Fibroblast of skin of right quadriceps (primary cell): Measurements from ENCODE around the gene POLG.

Experiments used
- DNase-seq: peaks from one replicate; pipeline ENCODE4 v3.0.0-alpha.2; 2013

Gene POLG

DNA sequence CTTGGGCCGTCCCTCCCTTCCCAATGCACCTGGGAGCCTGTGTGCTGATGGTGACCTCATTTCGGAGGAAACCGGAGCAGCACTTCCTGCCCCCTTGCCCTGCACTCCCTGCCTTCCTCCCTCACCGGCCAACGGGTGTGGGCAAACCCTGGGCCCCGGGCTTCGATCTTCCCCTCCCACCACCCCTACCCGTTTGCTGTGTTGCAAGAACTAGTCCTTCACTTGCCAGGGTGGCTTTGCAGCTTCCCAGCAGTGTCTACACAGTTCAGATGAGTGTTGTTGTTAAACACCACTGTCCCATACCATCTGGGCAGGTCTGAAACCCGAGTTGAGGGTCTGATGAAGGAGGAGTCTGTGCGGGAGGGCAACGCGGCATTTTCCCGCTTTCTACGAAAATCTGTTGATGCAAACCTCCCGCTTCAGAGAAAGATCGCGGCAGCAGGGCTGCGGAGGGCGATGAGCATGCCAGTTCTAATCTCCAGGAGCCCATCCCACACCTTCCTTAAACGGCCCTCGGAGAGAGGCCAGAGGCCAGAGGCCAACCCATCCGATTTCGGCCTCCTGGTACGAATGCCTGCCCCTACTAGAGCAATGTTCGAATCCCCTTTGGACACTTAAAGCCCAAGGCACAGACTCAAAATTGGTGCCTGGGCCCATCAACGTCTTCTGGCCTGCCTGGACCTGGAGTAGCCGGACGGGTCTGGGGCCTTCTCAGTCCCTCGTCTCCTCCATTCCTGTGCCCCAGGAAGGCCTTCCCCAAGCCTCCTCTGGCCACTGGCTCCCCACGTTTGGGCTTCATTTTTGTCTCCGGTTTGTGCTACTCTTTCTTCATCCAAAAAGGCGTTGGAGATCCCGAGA is 35.7 kb upstream of the POLG start:
- no peak for DNase-seq

DNA sequence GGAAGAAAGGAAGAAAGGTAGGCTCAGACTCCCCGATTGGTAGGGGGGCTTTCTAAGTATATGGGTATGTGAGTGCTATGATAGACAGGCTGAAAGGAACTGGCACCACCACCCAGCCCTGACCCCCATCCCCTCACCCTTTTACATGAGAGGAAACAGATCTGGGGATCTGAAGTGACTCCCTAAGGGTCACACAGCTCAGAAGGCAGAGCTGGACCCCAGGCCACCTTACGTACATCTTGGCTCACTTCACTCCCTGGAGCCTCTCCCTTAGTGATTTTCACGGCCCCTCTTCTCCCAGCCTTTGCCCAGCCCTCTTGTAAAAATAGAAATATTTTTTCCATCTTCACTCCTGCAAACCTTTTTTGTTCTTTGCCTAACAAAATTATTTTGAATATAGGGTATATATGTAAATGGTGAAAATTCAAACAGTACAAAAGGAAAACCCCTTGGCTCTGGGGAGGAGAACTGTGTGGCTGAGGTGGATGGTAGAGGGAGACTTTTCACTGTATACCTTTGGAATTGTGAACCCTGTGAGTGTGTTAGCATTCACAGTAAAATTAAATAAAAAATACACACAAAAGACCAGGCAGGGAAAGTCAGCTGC is 34.8 kb upstream of the POLG start:
- no peak for DNase-seq

DNA sequence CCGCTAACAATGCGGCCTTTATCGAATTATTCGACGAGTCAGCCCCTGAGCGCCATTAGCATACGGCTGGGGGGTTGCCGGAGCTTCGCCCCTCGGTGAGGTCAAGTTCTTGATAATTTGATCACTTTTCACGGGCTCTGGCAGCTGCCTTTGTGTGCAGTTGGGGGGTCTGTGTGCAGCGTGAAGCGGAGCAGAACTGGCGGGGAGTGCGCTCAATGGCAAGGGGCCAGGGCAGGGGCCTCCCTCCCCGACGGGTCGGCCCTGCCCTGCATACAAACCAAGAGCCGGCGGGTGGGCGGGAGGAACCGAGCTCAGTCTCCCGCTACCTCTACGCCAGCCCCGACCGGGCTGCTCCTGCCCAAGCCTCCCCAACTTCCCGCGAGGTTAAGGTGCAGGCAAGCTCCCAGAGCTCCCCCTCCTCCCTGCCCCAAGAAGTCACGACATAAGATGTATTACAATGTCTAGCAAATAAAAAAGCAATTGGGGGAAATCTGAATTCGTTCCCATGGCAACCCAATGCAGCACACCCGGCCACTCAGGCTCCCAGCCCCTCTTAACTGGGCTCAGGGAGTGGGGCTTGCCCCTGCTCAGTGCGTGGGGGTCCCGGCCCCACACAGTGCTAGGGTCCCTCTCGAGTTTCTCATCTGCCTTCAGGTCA is 34.1 kb upstream of the POLG start:
- no peak for DNase-seq

DNA sequence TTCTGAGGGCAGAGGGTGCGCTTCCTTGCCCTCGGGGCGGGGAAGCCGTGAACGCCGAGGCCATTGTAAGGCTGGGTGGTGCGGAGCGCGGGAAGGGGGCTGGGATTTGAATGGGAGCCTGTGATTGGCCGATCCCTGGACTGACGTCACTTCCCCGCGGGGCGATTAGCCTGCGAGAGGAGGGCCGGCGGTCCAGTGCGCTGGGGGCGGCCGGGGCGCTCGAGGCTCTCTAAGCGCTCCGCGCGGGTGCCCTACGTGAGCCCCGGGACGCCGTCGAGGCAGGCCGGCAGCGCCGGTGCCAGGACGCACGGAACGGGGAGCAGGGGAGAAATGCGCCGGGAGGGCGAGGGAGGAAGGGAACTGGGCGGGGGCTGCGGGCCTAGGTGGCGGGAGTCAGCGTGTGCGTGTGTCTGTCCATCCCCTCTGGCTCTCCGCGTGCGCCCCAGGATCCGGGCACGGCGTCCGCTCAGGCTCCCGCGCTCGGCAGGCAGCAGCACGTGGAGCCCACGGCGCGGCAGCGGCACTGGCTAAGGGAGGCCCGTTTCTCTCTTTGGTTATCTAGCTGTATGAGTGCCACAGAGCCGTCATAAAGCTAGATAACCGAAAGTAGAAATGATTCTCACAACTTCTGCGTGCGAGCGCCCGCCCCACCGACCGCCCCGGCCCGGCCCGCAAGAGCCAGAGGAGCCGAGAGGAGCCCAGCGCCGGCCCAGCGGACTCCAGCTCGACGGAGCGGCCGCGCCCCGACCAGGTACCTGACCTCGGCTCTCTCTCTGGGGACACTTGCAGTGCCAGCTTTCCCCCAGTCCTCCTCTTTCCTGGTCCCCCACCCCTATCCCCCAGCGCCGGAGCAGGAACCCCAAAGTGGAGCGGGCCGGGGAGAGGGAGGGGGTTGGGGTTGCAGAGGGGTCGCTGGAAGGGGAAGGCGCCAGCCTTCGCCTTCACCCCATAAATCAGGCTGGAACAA is 33.1 kb upstream of the POLG start:
- no peak for DNase-seq

DNA sequence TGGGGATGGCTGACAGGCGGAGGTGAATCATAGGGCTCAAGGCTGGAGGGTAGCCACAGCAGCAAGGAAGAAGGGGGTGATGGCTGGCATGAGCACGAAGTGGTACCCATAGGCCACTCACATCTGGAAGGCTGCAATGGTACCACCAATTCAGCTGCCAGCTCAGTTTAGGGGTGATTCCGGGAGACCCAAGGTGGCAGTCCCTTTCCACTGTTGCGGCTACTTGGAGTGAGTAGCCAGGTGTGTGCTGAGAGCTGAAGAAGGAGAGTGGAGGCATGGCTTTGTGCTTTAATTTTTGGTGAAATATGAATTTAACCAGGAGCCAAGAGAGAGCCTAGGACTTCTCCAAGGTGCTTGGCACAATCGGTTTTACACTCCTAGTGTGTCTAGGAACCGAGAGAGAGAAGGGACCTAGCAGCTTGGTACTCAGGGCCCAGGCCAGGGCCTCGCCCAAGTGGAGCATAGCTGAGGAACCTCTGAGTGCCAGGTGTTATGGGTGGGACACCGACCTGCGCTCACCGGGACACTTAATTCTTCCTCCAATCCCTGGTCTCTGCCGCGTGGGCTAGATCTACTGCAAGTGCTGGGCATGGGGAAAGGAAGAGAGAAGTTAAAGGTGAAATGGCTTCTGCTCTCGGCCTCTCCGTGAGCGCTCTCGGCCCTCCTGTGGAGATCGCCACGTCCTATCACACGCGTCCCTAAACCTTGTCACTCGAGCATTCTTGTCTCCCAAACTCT is 32.2 kb upstream of the POLG start:
- DNase-seq, result no peak

DNA sequence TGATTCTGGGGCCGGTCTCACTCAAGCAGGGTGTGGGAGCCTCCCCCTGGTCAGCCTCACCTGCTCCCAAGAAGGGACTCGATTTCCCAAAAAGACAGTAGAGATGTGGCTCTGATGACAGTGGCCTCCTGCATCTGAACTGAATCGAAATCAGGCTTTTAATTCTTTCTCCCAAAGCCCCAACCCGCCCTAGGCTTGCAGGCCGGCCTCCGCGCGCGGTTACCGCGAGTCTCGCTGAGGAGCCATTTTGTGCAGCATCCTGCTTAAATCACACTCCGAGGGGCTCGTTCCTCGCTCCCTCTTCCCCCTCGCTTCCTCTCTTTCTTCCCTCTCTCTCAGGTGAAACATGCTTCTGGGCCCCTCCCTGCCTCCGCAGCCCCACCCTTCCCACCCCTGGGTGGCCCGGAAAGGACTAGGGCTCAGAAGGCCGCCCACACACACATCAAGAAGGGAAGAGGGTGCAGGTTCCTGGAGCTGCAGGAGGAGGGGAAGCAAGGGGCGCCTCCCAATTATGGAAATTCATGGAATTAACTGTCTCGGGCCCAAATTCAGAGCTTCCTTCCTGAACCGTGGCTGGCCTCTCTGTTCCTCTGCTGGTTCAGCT is 30.9 kb upstream of the POLG start:
- DNase-seq, result no peak

DNA sequence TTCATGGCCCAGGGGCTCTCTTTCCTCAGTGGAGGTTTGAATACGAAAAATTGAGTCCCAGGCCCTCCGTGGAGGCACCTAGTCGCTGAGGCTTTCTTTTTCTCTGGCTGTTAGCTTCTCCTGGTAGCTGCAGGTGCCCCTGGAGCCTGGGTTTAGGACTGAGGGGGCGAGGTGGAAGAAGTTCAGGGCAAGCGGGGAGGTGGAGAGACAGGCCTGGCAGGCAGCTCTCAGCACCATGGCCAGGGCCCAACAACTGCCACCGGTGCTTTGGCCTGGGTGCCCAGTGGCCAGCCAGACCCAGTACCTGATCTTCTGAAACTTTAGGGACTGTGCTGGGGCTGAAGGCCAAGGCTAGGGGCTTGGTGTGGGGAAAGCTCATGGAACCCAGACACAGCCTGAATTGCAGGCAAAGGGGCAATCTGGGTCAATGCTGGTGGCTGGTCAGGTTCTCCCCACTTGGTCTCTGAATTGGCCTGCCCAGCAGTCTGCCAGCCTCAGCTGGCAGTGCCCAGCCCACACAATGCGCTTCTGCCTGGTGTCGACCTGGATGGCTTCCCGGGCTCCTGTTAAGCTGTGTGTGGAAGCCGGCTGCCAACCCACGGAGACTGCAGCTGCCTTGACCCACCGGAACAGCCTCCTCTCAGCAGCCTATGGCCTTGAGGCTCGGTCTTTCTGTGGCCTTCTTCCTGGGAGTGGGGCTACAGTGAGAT is 30.3 kb upstream of the POLG start:
- DNase-seq, result no peak

DNA sequence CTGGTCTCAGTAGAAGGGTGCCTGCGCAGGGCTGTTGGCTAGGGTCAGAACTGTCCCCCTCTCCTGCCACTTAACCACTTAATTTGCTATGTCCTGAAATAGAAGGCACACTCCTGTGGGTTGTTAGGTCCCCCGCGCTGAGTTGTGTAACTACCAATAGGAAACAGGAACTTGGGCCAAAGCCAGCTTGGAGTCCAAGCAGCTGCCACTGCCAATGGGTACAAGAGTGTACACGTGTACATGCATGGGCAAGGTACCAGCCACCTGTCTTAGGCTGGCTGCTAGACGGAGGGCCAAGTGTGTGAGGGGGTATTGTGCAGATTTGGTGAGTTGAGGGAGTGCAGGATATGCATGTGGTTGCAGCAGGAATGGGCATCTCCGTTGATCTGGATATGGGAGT is 29.7 kb upstream of the POLG start:
- no peak for DNase-seq

DNA sequence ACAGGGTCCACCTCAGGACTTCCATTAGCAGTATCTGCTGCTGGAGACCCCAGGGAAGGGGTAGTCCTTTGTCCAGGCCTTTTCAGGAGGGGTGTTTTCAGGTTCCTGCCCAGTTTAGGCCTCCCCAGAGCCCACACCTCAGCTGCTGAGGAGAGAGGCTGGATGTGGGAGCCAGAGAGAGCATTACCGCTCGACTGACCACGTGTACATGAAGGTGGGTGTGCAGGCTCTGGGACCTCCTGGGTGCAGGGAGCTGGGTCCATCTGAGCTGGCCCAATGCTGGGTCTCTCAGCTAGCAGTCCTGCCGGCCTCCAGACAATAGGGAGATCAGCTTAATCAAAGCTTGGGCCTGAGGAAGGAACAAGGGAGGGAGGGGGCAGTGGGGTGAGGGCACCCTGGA is 29.1 kb upstream of the POLG start:
- DNase-seq, result no peak

DNA sequence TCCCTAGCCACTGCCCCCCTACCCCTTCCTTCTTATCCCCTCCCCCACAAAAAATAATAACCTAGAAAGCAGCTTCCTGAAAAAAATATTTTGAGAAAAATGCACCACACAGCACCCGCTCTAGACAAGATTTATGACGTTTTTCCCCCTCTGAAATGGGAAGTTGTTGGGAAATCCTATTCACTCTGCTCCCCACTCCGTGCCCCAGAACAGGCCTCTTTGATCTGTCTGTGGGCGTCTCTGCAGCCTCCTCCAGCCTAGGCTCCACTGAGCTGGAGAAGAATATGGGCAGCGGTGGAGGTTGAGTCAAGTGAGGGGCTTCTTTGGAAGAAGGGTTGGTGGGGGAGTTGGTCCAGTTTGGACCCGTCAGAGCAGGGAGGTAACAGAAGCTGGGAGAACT is 28.5 kb upstream of the POLG start:
- no peak for DNase-seq

DNA sequence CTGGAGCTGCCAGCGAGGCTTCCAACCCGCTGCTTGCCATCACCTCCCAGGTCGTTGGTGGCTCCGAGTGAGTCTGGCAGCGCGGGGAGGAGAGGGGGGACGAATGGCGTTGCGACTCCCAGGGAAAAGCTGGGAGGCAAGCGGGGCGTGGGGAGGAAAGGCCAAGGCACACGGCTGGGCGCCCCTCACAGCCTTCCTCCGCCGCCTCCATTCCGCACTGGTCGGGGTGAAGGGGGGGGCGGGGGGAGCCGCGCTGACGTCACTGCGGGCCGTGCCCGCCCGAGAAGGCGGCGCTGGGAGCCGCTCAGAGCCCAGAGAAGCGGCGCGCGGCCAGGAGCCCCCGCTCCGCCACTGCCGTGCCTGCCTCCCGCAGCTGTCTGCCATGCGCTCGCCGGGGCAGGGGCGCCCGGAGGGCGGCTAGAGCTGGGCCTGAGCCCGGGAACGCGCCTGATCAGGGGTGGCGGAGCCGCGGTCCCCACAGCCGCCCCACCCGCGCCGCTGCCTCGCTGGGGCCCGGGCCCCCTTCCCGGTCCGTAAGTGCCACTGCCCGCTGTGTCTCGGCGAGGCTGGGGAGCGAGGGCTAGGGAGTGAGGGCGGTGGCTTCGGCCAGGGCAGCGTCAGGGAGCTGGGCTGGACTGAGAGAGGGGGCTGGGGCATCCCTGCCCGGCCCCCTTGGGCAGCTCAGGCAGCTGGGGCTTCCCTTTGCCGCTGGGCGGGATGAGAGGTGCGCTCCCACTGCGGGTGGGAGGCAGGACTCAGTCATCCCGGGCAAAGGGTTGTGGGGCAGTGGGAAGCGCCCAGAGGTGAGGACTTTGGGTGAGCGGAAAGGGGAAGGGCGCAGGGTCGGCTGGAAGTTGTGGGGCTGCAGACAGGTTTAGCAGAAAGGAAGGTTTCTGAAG is 27.8 kb upstream of the POLG start:
- no peak for DNase-seq

DNA sequence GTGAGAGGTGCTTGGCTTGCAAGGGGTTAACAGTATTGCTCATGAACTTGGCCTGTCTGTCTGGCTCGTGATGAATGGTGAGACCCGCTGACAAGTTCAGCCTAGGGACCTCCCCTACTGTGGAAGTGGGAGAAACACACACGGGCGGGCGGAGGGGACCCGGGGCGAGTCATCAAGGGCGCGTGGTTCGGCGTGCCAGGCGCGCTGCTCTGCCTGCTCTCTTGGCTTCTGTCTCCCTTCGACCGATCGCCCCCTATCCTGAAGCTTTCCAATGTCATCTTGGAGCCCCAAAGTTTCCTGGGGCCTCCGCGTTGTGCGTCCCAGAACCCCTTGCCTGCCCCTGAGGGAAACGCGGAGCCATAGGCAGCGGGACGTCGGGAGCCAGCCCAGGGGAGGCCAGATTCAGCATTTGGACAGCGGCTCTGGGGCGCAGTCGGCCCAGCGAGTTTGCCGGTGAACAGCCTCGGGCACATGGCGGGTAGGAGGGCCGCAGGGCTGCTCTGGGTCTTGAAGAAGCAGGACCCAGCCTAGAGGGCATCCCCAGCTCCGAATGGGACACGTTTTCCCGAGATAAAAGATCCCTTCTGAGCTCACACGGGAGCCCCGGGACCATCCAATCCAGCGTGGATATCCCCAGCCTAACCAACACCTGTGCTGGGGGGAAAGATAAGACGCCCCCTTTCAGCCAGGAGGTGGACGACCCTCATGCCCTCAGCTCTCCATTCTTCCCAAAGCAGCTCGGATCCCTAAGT is 27.0 kb upstream of the POLG start:
- peak; percentile 48 for DNase-seq

DNA sequence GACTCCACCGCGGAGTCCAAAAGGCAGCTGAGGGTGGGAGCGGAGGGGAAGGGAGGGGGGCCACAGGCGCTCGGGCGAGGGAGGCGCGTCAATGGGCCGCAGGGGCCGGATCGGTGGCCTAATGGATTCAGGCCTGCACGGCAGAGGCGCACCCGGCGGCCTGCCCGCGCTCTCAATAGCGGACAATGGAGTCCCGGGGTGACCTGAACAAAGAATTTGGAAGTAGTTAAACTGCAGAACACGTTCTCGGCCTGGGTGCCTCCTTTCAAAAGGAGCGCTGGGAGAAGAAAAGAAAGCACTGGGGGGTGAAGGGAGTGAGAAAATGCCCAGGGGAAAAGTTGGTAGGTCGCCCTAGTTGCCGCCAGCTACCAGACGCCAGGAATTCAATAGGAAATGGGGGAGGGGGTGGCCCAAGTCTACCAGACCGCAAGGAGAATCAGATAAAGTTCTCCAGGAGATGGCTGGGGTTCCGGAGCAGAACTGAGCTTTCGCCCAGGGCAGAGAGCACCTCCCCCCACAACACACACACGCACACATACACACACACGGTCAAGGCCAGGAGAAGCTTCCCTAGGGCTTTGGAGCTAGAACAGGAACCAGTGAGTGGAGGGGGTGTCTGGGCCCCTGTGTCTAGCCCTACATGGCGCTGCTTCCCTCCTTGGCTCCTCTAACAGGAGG is 25.8 kb upstream of the POLG start:
- no peak for DNase-seq

DNA sequence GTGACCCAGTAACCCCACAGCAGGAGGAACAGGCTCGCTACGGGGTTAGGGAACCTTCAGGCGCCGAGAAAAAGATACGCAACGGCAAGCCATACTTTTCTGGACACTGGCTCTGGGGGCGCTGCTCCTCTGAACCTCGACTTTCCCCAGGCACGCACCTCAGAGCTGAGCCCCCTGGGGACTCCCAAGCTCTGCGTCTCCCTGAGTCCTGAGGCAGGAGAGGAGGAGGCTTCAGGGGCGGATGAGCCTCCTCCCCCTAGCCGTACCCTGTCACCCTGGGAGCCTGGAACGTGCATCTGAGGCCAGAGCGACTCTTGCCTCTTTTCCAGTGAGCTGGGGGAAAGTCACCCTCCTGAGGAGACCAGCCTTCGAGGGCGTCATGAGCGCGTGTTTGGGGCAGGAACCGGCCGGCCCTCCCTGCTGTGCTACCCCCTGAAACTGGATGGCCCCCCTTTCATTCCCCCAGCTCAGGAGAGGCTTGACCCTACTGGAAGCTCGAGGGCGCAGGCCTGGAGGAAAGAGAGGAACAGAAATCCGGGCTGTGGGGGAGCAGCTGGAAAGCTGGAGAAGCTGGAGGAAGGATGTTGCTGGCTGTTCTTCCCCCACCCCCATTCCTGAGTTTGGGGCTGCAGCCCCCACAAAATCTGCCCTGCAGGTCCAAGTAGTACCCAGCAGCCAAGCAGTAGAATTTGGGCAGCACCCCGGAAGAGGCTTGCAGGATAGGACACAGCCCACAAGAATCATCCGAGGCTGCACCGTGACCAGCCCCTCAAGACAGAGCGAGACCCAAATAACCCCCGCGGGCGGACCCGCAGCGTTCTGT is 25.1 kb upstream of the POLG start:
- DNase-seq, result no peak

DNA sequence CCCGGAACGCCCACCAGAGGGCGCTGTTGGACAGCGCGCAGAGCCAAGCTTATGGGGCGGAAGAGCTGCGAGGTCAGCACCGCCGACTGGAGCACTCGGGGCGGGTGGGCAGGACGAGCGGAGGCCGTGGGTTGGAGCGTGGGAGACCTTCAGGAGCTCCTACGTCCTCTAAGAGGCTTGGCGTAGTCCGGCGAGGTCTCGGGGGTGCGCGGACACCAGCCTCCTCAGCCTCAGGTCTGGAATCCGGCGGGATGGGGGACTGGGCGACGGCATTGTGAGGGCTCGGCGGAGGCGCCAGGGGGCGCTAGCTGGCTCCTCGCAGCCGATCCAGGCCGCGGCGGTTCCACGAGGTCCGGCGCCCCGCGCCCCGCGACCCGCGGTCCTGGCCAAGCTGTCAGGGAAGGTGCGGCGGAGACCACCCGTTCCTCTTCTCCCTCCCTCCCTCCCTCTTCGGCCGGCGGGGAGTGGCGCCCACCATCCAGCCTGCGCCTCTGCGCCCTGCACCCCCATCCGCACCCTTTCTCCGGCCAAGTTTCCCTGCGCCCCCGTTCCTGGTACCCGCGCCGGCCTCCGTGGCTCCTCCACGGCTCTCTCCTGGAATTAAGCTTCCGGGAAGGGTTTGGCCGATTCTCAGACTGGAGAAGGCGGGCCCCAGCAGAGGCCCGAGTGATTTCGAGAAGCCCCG is 24.3 kb upstream of the POLG start:
- peak; percentile 56 for DNase-seq

DNA sequence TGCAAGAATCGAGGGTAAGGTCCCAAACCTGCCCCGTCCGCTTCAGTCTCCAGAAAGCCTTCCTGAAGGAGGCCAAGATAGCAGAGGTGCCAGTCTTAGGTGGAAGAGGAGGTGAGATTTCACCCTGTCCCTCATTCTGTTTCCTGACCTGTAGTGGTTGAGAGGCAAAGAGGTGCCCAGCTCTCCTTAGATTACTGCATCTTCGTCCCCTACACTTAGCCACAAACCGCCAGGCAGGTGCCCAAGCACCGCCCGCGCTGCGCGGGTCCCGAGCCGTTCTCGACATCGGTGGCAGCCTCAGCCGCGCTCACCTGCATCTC is 23.8 kb upstream of the POLG start:
- DNase-seq, result no peak

DNA sequence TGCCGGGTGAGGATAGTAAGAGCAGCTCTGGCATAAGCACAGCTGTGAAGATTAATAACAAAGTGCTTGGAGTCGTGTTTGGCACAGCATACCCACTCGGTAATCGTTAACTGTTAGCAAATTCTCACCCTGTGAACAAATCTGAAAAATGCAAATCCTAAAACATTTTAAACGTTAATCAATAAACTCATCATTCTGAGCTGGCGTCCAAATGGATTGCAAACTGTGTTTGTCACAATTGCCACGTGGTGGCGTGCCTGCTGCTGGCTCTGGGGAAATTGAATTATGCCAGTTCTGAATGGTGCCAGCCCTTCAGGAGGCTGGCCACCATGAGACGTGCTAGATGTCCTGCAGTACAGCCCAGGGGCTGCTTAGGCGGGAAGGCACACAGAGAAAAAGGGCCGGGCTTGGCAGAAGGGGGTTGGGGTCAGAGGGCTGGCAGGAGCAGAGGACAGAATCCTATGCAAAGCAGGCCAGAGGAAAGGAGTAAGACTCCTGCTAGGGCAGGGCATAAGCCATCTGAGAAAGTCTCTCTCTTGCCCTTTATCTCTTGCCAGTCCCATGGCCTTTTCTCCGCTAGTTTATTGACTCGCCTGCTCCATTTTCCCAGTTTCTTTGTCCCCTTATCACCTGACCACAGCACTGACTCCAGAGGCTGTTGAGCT is 22.1 kb upstream of the POLG start:
- no peak for DNase-seq
